GM21717 (cell line): ENCODE data around the gene CCDC8.
"Not testable (repeated sequence)": the region's sequence is repeated elsewhere in the genome, so short reads cannot be mapped to it uniquely, and the experiment has no call there.

ENCODE experiments used
- ATAC-seq: cut with Tn5 transposase; IDR thresholded peaks from one replicate; pipeline ENCODE4 v1.9.1; 2021; ENCODE audit warnings: mild to moderate bottlenecking, moderate library complexity; ENCODE audit not compliant: unreplicated experiment

The CCDC8 gene

DNA sequence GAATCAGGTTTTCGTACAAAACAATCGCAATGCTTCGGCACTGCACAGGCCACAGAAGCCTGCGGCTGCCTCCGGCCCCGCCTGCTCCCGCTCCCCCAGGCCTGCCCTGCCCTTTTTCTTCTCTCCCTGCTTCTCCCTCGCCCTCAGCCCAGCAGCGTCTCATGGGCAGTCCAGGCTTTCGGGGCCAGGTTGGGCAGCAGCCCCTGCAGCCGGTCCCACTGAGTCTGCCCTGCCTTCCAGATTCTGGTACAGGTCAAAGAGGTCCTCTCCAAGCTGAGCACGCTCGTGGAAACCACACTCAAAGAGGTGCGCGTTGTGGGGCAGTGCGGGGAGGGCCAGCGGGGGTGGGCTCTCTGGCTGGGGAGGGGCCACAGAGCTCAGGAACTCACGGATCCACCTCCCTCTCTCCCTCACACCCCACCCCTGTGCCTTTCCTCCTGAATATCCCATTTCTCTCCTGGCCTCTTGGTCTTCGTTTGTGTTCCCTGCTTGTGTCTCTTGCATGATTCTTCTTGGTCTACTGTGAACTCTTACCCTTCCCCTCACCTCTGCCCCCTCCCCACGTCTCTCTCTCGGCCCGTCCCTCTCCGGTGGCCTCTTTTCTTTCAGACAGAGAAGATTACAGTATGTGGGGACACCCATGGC is 30.1 kb downstream of the CCDC8 start:
- ATAC-seq, result no peak

DNA sequence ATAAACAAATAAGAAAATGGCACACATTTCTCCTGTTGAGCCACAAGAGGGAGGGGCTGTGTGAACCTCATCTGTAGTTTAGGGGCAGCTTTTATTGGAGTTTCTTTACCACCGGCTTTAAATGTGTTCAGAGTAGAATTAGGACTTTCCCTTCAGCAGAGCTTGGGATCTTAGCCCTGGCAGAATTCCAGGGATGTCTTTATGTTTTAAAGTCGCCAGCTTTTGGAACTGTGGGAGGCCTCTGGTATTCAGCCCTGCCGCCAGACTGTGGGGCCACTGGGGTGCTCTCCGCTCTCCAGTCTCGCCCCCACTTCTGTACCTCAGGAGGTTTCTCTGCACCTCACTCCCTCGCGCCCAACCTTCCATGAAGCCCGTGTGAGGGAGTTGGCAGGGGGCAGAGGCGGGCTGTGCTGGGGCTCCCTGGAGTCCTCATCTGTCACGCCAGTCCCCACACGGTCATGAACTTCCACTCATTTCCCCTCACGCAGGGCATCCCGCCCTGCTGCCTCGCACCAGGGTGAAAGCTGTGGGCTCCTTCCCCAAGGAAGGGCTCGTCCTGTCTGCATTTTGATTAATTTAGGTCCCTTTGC is 31.5 kb downstream of the CCDC8 start:
- no peak for ATAC-seq

DNA sequence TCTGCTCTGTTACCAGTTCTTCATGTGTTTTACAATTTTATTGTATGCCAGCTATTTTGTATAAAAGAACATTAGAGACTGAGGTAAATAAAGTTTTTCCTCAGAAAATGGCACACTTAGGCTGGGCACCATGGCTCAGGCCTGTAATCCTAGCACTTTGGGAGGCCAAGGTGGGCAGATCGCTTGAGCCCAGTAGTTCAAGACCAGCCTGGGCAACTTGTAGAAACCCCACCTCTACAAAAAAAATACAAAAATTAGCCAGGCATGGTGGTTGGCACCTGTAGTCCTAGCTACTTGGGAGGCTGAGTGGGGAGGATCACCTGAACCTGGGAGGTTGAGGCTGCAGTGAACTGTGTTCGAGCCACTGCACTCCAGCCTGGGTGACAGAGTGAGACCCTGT is 32.0 kb downstream of the CCDC8 start:
- ATAC-seq, result no peak

DNA sequence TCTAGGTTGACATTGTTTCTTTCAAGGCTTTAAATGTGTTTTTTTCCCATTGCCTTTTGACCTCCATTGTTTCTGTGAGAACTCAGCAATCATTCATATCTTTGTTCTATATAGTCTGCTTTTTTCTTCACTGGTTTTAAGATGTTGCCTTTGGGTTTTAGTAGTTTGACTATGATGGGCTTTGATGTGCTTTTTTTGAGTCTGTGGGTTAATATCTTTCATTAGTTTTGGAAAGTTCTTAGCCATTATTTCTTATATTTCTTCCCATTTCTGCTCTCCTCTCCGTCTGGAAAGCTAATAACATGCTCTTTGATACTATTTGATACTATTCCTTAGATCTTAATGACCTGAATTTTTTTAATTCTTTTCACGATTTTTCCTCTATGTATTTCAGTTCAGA is 32.7 kb downstream of the CCDC8 start:
- no peak for ATAC-seq

DNA sequence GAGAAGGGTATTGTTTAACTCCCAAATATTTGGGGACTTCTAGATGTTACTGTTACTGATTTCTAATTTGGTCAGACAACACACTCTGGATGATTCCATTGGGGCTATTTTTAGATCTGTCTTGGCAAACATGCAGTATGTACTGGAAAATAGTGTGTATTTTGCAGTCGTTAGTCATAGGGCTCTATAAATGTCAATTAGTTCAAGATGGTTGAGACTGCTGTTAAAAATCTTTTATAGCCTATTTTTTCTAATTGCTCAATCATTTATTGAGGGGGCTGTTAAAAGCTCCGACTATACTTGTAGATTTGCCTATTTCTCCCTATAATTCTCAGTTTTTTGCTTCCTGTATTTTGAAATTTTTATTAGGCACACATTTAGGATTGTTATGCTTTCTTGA is 35.1 kb downstream of the CCDC8 start:
- ATAC-seq, result no peak

DNA sequence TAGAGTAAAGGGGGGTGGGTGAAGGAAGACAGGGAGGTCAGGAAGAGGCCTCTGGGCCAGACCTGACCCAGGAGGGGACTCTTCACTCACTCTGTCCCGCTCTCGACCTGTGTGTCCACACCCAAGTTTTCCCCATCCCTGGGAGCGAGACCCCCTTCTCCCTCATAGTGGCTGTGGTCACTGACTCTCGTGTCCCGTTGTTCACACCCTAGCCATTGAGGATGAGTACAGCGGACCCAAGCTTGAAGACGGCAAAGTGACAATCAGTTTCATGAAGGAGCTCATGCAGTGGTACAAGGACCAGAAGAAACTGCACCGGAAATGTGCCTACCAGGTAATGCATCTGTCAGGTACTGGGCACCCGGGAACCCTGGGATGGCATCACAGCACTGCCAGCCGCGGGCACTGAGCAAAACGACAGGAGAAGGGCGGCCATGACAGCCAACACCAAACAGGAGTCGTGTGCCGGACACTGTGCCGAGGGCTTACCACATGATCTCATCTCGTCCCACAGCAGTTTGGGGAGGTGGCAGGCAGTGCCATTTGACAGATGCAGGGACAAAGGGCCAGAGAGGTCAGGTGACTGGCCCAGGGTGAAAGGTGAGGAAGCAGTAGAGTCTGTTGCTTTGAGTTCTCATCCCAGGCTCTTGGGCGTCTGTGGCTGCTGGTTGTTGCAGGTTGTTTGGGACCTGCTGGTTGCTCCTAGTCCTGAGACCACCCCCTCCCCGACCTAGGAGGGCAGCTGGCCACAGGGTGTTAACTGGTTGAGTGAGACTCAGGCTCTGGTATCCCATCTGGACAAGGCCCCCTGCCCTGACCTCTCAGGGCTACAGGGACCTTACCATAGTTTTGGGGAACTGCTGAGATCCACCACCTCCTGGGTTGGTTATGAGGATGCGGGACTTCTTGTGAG is 36.9 kb downstream of the CCDC8 start:
- ATAC-seq, result no peak

DNA sequence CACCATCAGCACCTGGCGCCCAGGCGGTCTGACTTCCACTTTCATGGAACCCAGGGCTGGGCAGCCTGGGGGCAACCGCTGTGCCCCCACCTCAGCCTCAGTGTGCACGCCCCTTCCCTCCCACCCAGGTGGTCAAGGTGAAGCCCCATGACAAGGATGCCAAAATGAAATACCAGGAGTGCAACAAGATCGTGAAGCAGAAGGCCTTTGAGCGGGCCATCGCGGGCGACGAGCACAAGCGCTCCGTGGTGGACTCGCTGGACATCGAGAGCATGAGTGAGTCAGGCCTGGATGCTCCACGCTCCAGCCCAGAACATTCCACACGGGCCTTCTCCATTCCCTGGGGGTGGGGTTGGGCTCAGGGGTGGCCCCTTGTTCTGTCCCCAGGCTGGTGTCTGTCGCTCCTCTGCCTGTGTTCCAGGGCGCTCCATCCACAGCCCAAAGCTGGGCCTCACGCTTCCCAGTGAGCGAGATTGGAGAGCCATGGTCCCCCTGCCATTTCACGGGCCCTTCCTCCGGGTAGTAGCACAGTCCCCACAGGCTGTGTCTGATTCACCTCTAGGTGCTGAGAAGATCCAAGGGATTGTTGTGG is 37.8 kb downstream of the CCDC8 start:
- not testable (repeated sequence) for ATAC-seq

DNA sequence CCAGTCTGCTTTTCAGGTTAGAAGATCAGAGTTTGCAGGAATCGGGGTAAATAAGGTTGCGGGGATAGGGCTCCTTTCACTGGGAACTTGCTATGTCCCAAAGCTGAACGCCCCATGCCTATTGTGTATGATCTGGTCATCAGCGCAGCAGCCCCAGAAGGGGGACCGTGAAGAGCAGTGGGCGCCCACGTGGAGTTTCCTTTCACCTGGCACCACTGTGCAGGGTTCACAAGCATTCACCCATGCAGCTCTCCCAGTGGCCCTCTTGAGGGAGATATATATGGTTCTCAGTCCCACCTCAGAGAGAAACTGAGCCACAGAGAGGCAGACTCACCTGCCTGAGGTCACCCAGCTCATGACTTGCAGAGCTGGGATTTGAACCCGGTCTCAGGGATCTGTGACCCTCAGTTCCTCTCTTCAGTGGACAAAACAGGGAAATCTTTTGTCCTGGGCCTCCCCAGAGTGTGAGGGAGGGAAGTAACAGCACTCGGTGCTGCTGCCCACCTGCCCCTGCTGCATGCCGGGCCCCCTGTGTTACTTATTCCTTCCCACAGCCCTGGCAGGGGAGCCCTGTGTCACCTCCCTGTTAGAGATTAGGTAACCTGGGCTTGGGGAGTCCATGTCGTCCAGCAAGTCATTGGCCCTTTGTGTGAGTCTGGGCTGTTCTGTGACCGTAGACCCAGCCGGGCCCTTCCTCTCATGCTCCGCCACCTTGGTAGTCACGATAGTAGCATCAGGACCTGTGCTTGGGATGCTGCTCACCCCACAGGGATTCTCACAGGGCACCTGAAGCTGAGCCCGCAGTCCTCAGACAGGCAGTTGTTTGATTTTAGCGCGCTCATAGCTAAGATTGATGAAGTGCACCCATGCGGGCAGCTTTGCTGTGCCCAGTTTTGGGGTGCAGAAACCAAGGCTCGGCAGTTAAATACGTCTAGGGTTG is 38.6 kb downstream of the CCDC8 start:
- ATAC-seq, result no peak

DNA sequence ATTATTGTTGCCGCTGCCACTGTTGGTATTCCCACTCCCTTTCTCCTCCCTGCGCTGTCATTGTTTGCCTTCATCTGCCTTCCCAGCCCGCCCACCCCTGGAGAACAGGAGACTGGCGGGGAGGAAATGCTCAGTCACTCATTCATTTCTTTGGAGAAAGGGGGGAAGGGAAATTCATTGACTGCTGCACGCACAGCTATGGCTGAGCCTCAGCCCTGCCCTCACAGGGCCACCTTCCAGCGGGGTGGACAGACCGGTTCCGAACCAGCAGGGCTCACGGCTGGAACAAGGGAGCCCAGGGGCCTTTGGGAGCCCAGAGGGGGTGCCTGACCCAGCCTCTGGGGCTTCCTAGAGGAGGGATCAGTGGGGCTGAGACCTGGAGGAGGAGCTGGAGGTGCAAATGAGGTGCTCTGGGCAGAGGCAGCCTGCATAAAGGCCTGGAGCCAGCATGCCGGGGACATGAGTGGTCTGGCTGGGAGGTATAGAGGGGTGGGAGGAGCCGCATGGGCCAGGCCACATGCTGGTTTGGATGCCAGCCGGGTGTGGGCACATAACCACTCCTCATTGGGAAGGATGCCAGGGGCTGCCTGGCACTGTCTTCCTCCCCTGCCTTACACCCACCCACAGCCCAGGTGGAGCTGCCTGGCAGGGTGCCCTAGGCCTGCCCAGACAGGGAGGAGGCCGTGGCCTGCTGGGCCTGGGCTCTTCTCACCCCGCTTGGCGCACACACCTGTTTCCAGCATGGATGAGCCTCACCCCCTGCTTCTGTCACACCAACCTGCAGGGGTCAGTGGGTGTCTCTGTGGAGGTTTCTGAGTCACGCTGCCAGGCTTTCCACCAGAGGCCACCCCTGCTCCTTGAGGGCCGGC is 39.6 kb downstream of the CCDC8 start:
- ATAC-seq, result no peak

DNA sequence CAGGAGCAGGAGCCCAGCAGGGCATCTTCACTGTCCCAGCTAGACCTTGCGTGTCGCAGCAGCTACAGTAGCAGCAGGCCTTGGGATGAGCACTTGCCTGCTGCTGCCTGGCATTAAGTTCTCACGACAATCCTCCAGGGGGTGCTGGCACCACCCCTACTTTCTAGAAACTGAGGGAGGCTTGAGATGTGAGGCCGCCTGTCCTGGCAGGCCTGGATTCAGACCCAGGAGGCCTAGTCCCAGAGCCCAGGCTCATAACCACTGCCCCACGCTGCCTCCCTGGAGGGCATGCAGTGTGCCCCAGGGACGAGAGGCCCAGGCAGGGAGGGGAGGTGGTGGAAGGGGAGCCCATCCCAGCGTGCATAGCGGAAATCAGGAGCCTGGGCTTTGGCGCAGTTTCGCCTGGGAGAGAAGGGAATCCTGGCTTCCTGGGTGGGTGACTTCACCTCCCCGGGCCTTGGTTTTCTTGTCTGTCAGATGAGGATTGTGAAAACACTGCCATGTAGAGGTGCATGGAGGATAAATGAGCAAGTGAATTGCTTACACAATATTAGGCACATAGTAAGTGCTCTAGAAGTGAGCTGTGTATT is 40.4 kb downstream of the CCDC8 start:
- no peak for ATAC-seq

DNA sequence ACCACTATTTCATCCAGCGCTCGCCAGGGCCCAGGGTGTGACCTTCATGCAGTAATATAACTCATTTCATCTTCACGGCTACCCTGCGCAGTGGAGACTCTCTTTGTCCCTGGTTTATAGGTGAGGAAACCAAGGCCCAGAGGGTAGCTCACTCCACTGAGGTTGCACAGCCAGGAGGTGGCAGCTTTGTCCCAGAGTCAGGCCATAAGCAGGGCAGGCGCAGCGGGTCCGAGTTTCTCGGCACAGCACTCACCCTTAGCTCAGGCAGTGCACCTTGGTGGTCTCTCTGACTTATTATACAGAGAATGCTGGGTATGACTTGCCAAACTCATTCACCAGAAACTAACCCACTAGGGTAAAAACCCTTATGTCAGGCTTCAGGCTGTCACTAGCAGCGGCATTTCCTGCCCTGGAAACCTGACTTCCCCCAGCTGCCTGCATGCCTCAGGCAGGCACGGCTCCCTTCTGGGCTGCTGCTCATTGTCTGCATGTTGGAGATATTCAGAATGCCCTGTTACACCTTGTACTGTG is 41.9 kb downstream of the CCDC8 start:
- ATAC-seq, result no peak

DNA sequence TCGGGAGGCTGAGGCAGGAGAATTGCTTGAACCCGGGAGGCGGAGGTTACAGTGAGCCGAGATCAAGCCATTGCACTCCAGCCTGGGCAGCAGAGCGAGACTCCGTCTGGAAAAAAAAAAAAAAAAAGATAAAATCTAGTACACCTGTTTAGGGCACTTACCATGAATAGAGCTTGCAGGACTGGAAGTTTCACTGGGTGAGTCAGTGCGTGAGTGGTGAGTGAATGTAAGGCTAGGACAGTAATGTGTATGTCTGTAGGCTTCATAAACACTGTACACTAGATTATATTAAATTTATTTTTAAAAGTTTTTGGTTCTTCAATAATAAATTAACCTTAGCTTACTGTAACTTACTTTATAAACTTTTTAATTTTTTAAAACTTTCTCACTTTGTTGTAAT is 43.5 kb downstream of the CCDC8 start:
- ATAC-seq, result no peak

DNA sequence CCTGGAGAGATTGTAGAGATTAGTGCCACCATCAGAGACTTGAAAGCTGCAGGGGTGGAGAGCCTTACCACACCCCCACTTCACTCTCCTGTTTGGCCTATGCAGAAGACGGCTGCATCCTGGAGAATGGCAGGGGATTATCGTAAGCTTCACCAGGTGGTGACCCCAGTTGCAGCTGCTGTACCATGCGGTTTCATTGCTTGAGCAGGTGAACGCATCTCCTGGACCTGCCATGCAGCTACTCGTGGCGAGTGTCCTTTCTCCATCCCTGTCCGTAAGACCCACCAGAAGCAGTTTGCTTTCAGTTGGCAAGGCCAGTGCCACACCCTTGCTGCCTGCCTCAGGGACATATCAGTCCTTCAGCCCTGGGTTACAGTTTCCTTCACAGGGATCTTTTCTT is 45.2 kb downstream of the CCDC8 start:
- no peak for ATAC-seq

DNA sequence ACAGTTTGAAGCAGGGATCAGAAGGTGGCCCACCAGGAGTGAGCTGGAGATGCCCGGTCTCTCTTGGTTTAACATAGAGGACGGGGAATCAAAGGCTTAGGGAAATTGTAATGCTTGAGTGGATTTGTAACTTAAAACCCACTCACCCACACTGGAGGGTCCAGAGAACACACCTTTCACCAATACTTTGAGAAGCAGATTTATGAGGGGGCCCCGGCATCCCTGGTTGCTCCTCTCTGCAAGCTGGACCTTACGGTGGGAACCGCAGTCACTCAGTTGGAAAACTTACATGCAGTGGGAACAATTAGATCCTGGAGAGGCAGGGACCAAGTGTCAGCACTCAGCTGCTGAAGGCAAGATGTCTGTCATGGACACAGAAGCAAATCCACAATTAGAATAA is 45.9 kb downstream of the CCDC8 start:
- no peak for ATAC-seq

DNA sequence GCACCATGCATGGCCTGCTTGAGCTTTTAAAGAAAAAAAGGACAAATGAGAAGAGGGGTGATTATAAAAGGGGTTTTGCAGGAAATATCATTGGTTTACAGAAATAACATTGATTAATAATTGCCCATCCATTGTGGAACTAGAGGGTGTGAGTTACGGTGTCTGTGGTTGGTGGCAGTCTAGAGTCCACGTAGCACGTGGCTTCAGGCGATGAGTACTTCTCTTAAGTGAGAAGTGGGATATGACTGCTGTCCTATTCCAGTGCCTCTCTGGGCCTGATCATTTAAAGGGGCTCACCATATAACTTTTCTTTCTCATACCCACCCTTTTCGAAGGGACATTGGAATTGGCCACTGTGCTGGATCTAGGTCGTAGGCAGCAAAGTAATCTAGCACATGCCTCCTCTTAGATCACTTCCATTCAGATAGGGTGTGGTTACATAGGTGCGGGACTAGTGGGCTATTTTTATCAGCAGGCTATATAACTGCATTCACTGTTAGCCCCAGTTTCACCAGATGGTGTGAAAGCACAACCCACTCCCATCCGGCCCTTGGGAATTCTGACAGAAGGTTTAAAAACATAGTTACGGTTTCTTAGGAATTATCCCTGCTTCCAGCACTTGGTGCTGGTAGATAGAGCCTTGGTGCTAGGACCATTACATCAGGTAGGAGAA is 46.6 kb downstream of the CCDC8 start:
- ATAC-seq, result no peak

DNA sequence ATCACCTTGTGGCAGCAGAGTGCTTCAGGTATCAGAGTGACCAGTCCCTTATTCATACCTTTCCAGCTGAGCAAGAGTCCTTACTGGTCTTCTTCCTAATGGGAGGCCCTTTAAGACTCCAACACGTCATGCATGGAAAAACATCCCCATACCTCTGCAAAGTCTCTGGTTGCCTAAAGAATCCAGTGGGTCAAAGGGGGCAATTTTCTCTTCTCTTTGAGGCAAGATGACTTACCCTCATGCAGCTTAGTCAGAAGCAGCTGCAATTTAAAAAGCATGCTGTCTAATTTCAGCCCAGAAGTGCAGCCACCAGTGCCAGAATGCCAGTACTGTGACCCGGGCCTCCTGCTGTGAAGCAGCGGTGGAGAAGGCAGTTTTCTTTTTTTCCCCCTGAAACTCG is 47.8 kb downstream of the CCDC8 start:
- no peak for ATAC-seq

DNA sequence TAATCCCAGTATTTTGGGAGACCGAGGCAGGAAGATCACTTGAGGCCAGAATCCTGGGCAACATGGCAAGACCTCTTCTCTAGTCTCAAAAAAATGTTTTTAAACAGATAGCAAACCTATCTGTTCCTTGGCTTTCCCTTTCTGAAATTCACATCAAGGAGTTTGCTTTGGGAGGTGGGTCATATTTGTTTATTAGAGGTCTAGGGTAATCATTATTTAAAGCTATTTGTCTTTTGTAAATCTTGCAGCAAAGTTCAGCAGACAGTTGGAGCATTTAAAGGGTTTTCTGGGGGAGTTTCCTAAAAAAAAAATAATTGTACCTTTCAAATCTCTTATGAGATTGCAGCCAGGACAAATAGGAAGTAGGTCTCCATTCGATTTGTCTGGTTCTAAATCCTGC is 49.0 kb downstream of the CCDC8 start:
- no peak for ATAC-seq

DNA sequence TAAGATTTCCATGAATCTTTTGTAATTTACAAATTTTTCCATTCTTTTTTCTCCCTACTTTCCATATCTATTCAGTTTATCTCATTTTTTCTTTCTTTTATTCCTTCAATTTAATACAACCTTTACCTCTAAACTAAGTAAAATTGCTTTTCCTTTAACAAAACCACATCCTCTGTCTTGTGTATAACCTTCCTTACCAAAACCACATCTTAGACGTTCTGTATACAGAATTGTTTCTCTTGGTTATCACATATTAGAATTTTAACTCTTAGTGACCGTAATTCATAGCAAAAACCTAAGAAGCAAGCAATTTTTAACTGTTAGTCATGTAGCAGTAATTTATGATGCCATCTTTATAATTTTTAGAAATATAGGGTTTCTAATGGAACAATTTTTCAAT is 51.4 kb downstream of the CCDC8 start:
- no peak for ATAC-seq
